HepG2 (cell line): ENCODE data around the gene IFT172. TPM values are rescaled to one million over a fixed set of nuclear protein-coding genes. Genes with fewer than 3 reads are reported as not detected.

Experiments used
- DZIP1 ChIP-seq: sonication (generic); formaldehyde crosslinking; IDR thresholded peaks from 2 replicates; pipeline ENCODE4 v1.5.0; 2020; ENCODE audit warnings: mild to moderate bottlenecking, missing genetic modification reagents
- ELF4 ChIP-seq: sonication (generic); formaldehyde crosslinking; IDR thresholded peaks from 2 replicates; pipeline ENCODE4 v1.5.0; 2020; ENCODE audit warnings: missing genetic modification reagents, mild to moderate bottlenecking, moderate library complexity, borderline replicate concordance
- HDAC1 ChIP-seq: sonication (generic); formaldehyde crosslinking; IDR thresholded peaks from 2 replicates; pipeline ENCODE4 v1.5.1; 2020; ENCODE audit warnings: mild to moderate bottlenecking, missing genetic modification reagents
- KMT2A ChIP-seq: sonication (generic); formaldehyde crosslinking; IDR thresholded peaks from 2 replicates; pipeline ENCODE4 v1.4.0; 2020; ENCODE audit warnings: missing genetic modification reagents
- MED1 ChIP-seq: sonication (generic); formaldehyde crosslinking; IDR thresholded peaks from 2 replicates; pipeline ENCODE4 v1.4.0; 2020; ENCODE audit warnings: missing genetic modification reagents
- MEIS2 ChIP-seq: sonication (generic); formaldehyde crosslinking; IDR thresholded peaks from 2 replicates; pipeline ENCODE4 v1.9.0; 2021; ENCODE audit warnings: mild to moderate bottlenecking, missing genetic modification reagents
- PHB2 ChIP-seq: fragments of 450-650 bp; IDR thresholded peaks from 2 replicates; pipeline ENCODE4 v1.6.1; 2018; ENCODE audit not compliant: partially characterized antibody
- PHF20 ChIP-seq: sonication (generic); formaldehyde crosslinking; IDR thresholded peaks from 2 replicates; pipeline ENCODE4 v1.5.0; 2020; ENCODE audit warnings: mild to moderate bottlenecking, missing genetic modification reagents
- POGK ChIP-seq: sonication (generic); formaldehyde crosslinking; conservative IDR thresholded peaks from 2 replicates; pipeline ENCODE4 v1.8.0; 2022; ENCODE audit warnings: mild to moderate bottlenecking, moderate library complexity, missing genetic modification reagents
- POGZ ChIP-seq: sonication (generic); formaldehyde crosslinking; IDR thresholded peaks from 2 replicates; pipeline ENCODE4 v1.4.0; 2020; ENCODE audit warnings: mild to moderate bottlenecking, missing genetic modification reagents
- RBM22 ChIP-seq: fragments of 200-400 bp; formaldehyde crosslinking; optimal IDR thresholded peaks from 2 replicates; pipeline ENCODE3; 2017; ENCODE audit warnings: mild to moderate bottlenecking, low read length, moderate library complexity
- SPEN ChIP-seq: sonication (generic); formaldehyde crosslinking; IDR thresholded peaks from 2 replicates; pipeline ENCODE4 v1.5.1; 2020; ENCODE audit warnings: low read depth, mild to moderate bottlenecking, missing genetic modification reagents
- THYN1 ChIP-seq: sonication (generic); formaldehyde crosslinking; IDR thresholded peaks from 2 replicates; pipeline ENCODE4 v1.8.1; 2023; ENCODE audit warnings: low read depth, mild to moderate bottlenecking, moderate library complexity, missing genetic modification reagents, borderline replicate concordance
- ZC3H13 ChIP-seq: sonication (generic); formaldehyde crosslinking; IDR thresholded peaks from 2 replicates; pipeline ENCODE4 v1.8.1; 2023; ENCODE audit warnings: mild to moderate bottlenecking, missing genetic modification reagents, moderate library complexity
- ZNF263 ChIP-seq: sonication (generic); formaldehyde crosslinking; IDR thresholded peaks from 2 replicates; pipeline ENCODE4 v1.4.0; 2020; ENCODE audit warnings: missing genetic modification reagents
- ZNF33B ChIP-seq: sonication (generic); formaldehyde crosslinking; IDR thresholded peaks from 2 replicates; pipeline ENCODE4 v1.5.1; 2020; ENCODE audit warnings: mild to moderate bottlenecking, missing genetic modification reagents
- ZNF354B ChIP-seq: sonication (generic); formaldehyde crosslinking; IDR thresholded peaks from 2 replicates; pipeline ENCODE4 v1.8.0; 2022; ENCODE audit warnings: mild to moderate bottlenecking, missing genetic modification reagents
- ZNF589 ChIP-seq: sonication (generic); formaldehyde crosslinking; conservative IDR thresholded peaks from 2 replicates; pipeline ENCODE4 v1.8.0; 2022; ENCODE audit warnings: mild to moderate bottlenecking, moderate library complexity, missing genetic modification reagents
- ZNF782 ChIP-seq: sonication (generic); formaldehyde crosslinking; IDR thresholded peaks from 2 replicates; pipeline ENCODE4 v1.4.0; 2020; ENCODE audit warnings: missing genetic modification reagents, mild to moderate bottlenecking, borderline replicate concordance
- polyA plus RNA-seq, 8 experiments: library from polyadenylated mRNA; depleted of rRNA in 3 of 8; stranded (reverse) in 7 of 8; unstranded in 1 of 8; fragments of >200 nt; fragmentation: Illumina TruSeq in 4 of 8; extraction: Trizol in 4 of 8; gene quantifications; 2 replicates each; pipeline versions ENCODE4 v1.2.1 to v1.2.3, GENCODE V29; 2011 to 2016; ENCODE audit warnings: low read depth in 4 of 8, missing spikeins in 1 of 8, mixed read lengths in 1 of 8; ENCODE audit not compliant: insufficient read depth in 1 of 8
- total RNA-seq, 5 experiments: library from RNA; depleted of rRNA; stranded (reverse); fragments of >200 nt; fragmentation: Illumina TruSeq; extraction: Trizol; gene quantifications; 2 replicates each; pipeline ENCODE4 v1.2.3, GENCODE V29; 2016; ENCODE audit warnings: low read depth in 1 of 5
- TF ChIP-seq, protein P1 (sequence below): sonication (generic); formaldehyde crosslinking; IDR thresholded peaks from 2 replicates; pipeline ENCODE4 v1.4.0; 2020; ENCODE audit warnings: missing genetic modification reagents
- TF ChIP-seq, protein P2 (sequence below): sonication (generic); formaldehyde crosslinking; IDR thresholded peaks from 2 replicates; pipeline ENCODE4 v1.4.0; 2020; ENCODE audit warnings: missing genetic modification reagents
- TF ChIP-seq, protein P3 (sequence below): sonication (generic); formaldehyde crosslinking; IDR thresholded peaks from 2 replicates; pipeline ENCODE4 v1.5.0; 2020; ENCODE audit warnings: mild to moderate bottlenecking, missing genetic modification reagents, borderline replicate concordance

The IFT172 gene
- total and polyA plus RNA-seq, 2 of the 13 experiments (the other 11 are each of a cell fraction or from before 2014, with no cell fraction given): 21.6 to 35.7 TPM

- TF ChIP-seq POGZ (CRISPR knock-in tag): no peak
- no peak for TF ChIP-seq ZNF263
- TF ChIP-seq RBM22: no peak
- TF ChIP-seq ELF4: no peak
- TF ChIP-seq ZNF354B (CRISPR knock-in tag): no peak
- TF ChIP-seq ZNF33B (CRISPR knock-in tag): no peak
- TF ChIP-seq SPEN (CRISPR knock-in tag): no peak
- 0 out of 2 replicates have a peak, but pooled peaks have one; percentile 18 for TF ChIP-seq KMT2A (CRISPR knock-in tag)
- TF ChIP-seq PHF20: no peak; the same call in 1 of the 2 replicates
- no peak for TF ChIP-seq ZC3H13 (CRISPR knock-in tag)
- TF ChIP-seq MED1 (CRISPR knock-in tag): no peak
- TF ChIP-seq, protein P1, sequence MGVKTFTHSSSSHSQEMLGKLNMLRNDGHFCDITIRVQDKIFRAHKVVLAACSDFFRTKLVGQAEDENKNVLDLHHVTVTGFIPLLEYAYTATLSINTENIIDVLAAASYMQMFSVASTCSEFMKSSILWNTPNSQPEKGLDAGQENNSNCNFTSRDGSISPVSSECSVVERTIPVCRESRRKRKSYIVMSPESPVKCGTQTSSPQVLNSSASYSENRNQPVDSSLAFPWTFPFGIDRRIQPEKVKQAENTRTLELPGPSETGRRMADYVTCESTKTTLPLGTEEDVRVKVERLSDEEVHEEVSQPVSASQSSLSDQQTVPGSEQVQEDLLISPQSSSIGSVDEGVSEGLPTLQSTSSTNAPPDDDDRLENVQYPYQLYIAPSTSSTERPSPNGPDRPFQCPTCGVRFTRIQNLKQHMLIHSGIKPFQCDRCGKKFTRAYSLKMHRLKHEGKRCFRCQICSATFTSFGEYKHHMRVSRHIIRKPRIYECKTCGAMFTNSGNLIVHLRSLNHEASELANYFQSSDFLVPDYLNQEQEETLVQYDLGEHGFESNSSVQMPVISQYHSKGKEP: no peak
- TF ChIP-seq MEIS2 (CRISPR knock-in tag): no peak
- no peak for TF ChIP-seq THYN1 (CRISPR knock-in tag)
- no peak; the same call in 1 of the 2 replicates for TF ChIP-seq DZIP1 (CRISPR knock-in tag)
- TF ChIP-seq PHB2: no peak
- no peak for TF ChIP-seq ZNF589 (CRISPR knock-in tag)
- TF ChIP-seq, protein P2, sequence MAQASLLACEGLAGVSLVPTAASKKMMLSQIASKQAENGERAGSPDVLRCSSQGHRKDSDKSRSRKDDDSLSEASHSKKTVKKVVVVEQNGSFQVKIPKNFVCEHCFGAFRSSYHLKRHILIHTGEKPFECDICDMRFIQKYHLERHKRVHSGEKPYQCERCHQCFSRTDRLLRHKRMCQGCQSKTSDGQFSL (CRISPR knock-in tag): no peak; the same call in 1 of the 2 replicates
- no peak for TF ChIP-seq ZNF782
- TF ChIP-seq HDAC1: 0 out of 2 replicates have a peak, but pooled peaks have one; percentile 40
- TF ChIP-seq, protein P3, sequence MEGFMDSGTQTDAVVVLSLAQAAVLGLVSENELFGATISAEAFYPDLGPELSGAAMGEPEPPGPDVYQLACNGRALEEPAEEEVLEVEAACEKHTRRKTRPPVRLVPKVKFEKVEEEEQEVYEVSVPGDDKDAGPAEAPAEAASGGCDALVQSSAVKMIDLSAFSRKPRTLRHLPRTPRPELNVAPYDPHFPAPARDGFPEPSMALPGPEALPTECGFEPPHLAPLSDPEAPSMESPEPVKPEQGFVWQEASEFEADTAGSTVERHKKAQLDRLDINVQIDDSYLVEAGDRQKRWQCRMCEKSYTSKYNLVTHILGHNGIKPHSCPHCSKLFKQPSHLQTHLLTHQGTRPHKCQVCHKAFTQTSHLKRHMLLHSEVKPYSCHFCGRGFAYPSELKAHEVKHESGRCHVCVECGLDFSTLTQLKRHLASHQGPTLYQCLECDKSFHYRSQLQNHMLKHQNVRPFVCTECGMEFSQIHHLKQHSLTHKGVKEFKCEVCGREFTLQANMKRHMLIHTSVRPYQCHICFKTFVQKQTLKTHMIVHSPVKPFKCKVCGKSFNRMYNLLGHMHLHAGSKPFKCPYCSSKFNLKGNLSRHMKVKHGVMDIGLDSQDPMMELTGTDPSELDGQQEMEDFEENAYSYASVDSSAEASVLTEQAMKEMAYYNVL (CRISPR knock-in tag): peak; percentile 18; the same call in 1 of the 2 replicates
- TF ChIP-seq POGK: no peak
These were observed 4.9 kb upstream of the IFT172 start (continued) for GRCh38 chr2:27494284-27494943.
